Middle frontal gyrus (tissue), 1 donor: ENCODE measurements around the gene TCF12.
A peak's percentile ranks its signal among the peaks of the same experiment; 100 is the strongest.

Source experiments
- DNase-seq: peaks from one replicate; pipeline ENCODE4 v3.0.0-alpha.2; 2015; ENCODE audit warnings: low spot score; ENCODE audit errors: extremely low spot score

The TCF12 gene

DNA sequence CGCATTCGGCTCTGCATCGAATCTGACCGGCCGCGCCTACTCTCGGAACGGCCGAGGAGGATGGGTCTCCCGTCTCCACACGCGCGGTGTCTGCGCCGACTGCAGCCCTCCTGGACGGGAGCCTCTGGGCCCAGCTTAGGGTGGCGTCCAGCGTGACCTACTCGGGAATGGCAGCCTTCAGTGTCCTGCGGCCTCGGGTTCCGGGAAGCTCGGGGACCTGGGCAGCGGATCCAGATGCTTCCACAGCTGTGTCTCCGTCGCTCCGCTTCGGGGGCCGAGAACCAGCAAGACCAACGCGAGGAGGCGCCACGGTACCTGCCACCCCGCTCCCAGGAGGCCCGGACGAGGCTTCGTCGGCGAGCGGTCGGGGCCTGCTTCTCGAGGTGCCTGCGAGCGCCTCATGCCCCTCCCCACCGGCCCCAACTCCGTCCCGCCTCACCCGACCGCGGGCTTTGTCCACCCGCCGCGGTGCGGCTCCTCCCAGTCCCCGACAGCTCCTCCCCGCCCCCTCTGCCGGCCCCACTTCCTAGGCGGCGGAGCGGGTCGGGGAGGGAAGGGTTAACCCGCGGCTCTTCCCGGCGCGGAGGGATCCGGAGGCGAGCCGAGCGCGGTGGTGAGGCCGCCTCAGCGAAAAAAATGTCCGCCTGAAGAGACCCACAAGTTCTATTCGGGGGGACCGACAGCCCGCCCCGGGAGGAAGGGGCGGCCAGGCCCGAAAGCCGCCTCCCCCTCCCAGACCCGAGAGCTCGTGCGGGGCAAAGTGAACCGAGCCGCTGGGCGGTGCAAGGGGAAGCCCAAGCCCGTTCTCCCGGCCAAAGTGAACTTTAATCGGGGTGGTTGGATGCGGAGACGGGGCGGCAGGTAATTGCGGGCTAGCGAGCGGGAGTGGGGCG lies at the start of gene TCF12:
TCF12 (plus strand) TSS at position 599 of the 893 bp plus-strand sequence. CDS start 1,270 bp downstream, outside the sequence.
- peak; percentile 81 for DNase-seq

DNA sequence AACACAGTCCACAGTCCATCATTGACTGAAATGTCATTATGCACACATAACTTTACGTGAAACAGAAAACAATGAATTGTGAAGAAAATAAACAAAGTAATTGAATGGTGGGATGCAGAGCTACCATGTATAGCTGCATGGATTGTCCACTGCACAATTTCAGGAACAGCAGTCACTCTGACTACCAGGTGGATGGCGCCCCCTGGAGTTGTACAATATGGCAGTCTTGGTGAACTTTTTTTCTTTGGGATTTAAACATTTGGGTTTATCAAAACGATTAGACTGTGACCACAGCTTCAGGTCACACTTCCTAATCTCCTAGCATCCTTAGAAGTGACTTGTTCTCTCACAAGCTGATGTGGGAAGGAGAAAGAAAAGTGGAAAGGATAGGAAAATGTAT lies 48.9 kb upstream of the TCF12 start:
- DNase-seq, result no peak

DNA sequence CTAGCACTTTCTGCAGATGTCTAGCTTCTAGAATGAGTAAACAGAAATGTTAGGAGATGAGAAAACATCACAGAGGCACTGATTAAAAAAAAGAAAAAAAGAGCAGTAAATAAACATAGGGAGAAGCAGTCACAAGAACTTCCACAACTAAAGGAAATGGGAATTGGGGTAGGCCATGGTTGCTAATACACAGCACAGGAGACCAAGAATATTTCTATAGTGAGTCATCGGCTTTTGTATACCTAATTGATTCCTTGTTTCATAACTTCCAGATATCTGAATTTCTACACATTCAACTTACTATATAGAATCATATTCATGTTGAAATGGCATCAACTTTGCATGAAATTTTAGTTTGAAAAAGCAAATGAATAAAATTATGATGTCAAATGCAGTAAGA lies 47.3 kb upstream of the TCF12 start:
- no peak for DNase-seq

- peak; percentile 27 for DNase-seq
Measured at GRCh38 chr15:56871867-56872266, 46.6 kb upstream of the TCF12 start.

DNA sequence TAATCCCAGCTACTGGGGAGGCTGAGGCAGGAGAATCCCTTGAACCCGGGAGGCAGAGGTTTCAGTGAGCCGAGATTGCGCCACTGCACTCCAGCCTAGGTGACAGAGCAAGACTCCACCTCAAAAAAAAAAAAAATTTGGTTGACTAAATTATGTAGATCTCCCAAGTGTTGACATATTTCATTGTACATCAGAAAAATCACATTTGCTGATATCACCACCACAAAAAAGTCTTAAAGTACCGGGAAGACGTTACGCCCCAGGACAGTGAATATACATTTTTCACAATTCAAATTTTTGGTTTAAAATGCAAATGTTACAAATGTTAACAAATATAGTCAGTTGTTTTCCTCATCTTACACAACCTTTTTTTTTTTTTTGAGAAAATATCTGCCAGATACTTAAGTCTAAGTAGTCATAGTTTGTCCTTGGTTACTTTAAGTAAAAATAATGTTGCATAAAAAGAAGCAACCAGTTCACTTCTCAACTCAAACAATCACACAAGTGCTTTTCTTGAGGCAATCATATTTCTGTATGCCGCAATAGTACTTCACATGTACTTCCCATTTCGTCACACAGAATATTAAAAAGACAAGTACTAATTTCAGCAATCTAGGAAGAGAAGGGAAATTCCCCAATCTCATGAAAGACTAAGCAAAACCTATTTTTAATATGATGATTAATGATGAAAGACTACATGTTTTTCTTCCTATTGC lies 41.0 kb upstream of the TCF12 start:
- no peak for DNase-seq

DNA sequence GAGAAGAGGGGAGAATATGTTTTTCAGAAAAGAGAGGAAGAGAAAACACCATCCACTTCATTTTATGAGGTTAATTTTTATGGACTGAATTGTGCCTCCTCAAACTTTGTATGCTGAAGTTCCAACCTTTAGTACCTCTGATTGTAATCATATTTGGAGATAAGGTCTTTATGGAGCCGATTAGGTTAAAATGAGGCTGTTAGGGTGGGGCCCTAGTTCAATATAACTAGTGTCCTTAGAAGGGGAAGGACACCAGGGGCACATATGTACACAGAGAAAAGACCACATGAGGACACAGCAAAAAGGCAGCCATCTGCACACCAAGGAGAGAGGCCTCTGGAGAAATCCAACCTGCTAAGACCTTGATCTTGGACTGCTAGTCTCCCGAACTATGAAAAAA lies 38.9 kb upstream of the TCF12 start:
- no peak for DNase-seq

- DNase-seq, result no peak
Measured at GRCh38 chr15:56883088-56883487, 35.4 kb upstream of the TCF12 start.

- DNase-seq, result no peak
Measured at GRCh38 chr15:56886363-56886931, 32.0 kb upstream of the TCF12 start.

DNA sequence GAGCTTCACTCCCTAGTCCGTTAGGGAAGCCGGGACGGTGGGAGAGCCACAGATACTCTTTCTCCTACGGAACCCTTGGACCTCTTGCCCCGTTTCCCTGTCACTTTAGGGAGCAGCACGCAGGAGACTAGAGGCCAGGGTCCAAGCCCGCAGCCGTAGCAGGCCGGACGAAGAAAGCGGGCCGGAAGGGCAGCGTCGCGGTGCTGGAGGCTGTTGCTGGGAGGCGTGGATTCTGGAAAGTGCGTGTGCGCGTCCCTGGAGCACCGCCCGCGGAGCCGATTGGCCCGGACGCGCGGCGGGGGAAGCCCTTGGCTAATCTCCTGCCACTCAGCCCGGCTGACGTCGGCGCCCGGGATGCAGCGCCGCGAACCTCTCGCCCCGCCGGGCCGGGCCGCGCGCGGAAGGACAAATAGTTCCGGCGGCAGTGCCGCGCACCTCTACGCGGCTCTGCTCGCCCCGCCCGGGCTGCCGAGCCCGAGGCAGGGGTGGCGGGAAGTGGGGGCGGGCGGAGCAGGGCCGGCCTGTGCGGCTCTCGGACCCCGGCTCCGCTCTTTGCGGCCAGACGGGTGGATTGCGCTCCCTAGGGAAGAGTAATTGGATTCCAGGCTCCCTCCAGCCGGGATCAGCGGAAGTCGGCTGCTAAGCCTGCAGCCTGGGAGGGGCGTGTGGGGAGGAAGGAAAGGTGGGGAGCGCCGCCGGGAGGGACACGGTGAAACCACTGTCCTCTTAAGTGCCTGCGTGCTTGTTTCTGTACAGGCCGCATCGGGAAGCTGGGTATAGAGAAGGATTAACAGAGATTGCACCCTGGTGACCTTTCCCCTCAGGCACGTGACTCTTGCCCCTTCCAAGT lies 31.3 kb upstream of the TCF12 start:
- DNase-seq, result peak; percentile 95

DNA sequence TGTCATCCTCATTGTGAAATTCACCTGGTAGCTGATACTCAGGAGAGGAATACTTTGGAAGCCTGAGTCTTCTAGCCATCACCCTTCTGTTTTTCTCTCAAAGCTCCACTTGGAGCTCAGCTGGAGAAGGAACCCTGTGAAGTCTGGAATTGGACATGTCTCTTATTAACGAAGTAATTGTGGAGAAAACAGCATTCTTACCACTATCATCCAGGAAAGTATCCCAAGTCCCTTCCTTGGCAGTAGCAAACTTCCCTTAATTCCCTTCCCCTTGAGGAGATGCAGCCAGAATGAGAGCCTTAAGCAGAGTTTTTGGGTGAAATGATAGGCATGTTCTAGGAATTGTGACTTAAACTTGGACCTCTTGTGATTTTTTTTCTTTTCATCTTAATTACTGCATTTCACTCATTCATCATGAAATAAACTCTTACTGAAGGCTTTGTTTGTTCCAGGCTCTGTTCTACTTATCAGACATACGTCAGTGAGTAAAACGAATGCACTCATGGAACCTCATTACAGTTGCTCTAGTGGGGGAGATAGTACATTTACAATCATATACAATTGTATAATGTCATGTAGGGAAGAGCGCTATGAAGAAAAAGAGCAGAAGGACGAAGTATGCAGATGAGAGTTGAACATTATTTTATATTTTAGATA lies 30.5 kb upstream of the TCF12 start:
- DNase-seq, result no peak

DNA sequence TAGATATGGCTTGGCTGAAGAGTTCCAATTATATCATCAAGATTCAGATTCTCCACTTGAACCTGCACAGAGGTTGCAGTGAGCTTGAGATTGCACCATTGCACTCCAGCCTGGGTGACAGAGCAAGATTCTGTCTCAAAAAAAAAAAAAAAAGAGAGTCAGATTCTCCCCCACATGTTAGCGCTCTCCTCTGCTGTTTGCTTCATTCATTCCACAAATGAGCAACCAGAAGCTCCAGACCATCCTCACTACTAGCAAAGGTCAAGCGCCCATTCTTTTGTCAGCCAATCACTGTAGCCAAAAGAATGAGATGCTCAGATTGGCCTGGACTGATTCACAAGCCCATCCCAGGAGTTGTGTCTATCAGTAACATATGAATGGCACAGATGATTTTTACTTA lies 28.4 kb upstream of the TCF12 start:
- no peak for DNase-seq

- no peak for DNase-seq
Measured at GRCh38 chr15:56891852-56892440, 26.5 kb upstream of the TCF12 start.

DNA sequence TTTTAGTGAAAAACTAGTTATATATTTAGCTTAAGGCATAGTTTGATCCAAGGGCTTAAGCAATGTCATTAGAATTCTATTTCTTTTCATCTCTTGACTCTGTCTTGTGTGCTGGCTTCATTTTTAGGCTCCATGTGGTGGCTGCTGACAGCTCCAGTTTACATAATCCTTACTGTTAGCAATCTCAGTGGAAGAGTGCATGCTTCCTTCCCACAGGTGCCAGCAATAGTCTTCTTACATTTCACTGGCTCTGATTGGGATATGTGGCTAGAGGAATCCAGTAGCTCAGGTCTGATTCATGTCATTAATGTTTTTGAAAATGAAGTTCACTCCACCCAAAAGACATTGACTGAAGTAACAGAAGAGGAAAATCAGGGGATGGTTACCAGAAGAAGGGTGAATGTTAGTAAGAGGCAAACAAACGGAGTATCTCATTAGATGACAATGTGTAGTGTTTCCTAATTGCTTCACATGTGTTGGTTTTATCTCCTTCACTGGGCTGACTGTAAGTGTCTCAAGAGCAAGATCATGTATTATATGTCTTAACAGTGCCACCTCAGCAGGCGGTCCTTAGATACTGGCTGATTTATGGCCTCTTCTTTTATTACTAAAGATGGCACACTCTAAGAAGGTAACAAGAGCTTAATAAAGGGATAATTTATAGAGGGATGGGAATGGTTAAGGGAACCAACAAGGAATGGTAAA lies 25.6 kb upstream of the TCF12 start:
- DNase-seq, result no peak

DNA sequence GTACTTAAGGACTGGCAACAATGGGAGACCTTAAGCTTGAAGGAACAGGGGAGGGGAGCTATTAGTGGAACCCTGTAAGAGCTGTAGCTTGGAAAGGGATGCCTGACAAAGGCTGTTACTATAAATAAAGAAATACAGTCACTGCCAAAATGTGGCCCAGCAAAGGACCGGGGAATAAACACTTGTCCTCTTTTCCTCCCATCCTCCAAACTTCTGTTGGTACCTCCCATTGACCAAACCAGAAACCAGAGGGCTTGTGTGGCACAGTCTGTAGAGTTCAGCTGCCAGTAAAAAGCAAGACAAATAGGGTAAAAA lies 25.1 kb upstream of the TCF12 start:
- no peak for DNase-seq

- DNase-seq, result no peak
Measured at GRCh38 chr15:56894601-56895000, 23.8 kb upstream of the TCF12 start.

DNA sequence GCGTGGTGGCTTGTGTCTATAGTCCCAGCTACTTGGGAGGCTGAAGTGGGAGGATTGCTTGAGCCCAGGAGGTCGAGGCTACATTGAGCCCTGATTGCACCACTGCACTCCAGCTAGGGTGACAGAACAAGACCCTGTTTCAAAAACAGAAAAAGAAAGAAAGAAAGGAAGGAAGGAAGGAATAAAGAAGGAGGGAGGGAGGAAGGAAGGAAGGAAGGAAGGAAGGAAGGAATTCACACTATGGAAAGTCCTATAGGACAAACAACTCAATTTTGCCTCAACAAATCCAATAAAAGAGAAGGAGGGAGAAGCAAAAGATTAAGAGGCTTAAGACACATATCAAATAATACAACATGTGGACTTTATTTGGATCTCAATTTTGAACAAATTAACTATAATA lies 16.5 kb upstream of the TCF12 start:
- DNase-seq, result no peak

- no peak for DNase-seq
Measured at GRCh38 chr15:56906766-56907165, 11.7 kb upstream of the TCF12 start.

GRCh38 chr15:56910801-56911200 lies 7.6 kb upstream of the TCF12 start:
- DNase-seq, result no peak

DNA sequence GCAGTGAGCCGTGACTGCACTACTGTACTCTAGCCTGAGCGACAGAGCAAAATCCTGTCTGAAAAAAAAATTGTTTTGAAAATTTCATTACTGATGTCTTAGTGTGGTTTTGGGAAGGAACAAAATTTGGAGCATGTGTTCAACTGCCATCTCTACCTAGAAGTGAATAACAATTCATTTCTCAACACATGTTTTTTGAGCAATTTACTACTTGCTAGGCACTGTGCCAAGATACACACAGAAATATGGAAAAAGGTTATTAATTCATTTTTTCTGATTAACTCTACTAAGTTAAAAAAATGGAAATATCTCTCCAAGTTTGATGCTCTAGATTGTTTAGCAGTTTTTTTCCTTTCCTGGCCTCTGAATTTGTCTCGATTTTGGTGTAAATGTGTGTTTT lies 5.2 kb upstream of the TCF12 start:
- DNase-seq, result no peak

DNA sequence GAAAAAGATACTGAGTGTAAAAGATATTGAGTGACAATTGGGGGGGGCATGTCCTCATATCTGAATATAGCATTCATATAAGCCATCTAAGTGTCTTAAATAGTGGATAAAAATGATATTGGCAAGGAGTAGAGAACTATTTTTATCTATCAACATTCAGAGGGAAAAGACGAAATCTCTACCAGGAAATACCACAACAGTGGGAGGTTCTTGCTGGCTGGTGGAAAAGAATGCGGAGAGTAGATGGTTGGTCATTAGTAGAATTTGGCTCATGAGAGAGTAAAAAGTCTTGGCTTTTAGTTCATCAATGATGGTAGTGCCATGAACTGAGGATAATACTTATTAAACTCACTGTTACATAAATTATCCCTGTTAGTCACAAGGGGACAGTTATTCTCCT lies 4.8 kb upstream of the TCF12 start:
- no peak for DNase-seq
